OCI-LY1 (cell line): ENCODE results near the gene UMAD1.

Source experiments
- H2AFZ ChIP-seq: fragments of 200-600 bp; sonication (generic), shearing (Covaris generic); 2 replicates; pipeline ENCODE4 v1.6.0; 2014; ENCODE audit warnings: antibody characterized with exemption, mild to moderate bottlenecking, low read length
- H3F3A ChIP-seq: fragments of 200-600 bp; sonication (generic), shearing (Covaris generic); 2 replicates; pipeline ENCODE4 v1.6.0; 2014; ENCODE audit warnings: mild to moderate bottlenecking, antibody characterized with exemption, low read length, moderate library complexity; ENCODE audit not compliant: insufficient read depth
- H3K27ac ChIP-seq: fragments of 200-600 bp; sonication (generic); 2 replicates; pipeline ENCODE4 v1.5.1; 2014; ENCODE audit warnings: low read length, mixed run types, mild to moderate bottlenecking, low read depth; ENCODE audit not compliant: poor library complexity, severe bottlenecking
- H3K27me3 ChIP-seq: fragments of 200-600 bp; sonication (generic); 2 replicates; pipeline ENCODE4 v1.6.0; 2014; ENCODE audit warnings: antibody characterized with exemption, mild to moderate bottlenecking, low read length, moderate library complexity; ENCODE audit not compliant: insufficient read depth
- H3K36me3 ChIP-seq: fragments of 200-600 bp; sonication (generic); 2 replicates; pipeline ENCODE4 v1.6.1; 2014; ENCODE audit warnings: mild to moderate bottlenecking, antibody characterized with exemption, low read length, moderate library complexity, mixed read lengths; ENCODE audit not compliant: insufficient read depth
- H3K4me1 ChIP-seq: fragments of 200-600 bp; sonication (generic); 2 replicates; pipeline ENCODE4 v1.5.1; 2014; ENCODE audit warnings: mild to moderate bottlenecking, low read length, moderate library complexity; ENCODE audit not compliant: insufficient read depth, severe bottlenecking
- H3K4me2 ChIP-seq: fragments of 200-600 bp; sonication (generic), shearing (Covaris generic); 2 replicates; pipeline ENCODE4 v1.6.1; 2014; ENCODE audit warnings: low read length
- H3K4me3 ChIP-seq: fragments of 200-600 bp; sonication (generic); 2 replicates; pipeline ENCODE4 v1.5.1; 2014; ENCODE audit warnings: low read length, low read depth, mild to moderate bottlenecking, mixed read lengths; ENCODE audit not compliant: poor library complexity, severe bottlenecking
- H3K79me2 ChIP-seq: fragments of 200-600 bp; shearing (Covaris generic); 2 replicates; pipeline ENCODE4 v1.6.1; 2016; ENCODE audit warnings: mixed run types, low read length, mixed read lengths; ENCODE audit not compliant: insufficient read depth
- H3K9ac ChIP-seq: fragments of 200-600 bp; sonication (generic), shearing (Covaris generic); 2 replicates; pipeline ENCODE4 v1.6.1; 2014; ENCODE audit warnings: mild to moderate bottlenecking, low read length, mixed read lengths
- H3K9me2 ChIP-seq: fragments of 200-600 bp; sonication (generic), shearing (Covaris generic); 2 replicates; pipeline ENCODE4 v1.6.1; 2014; ENCODE audit warnings: low read depth, mild to moderate bottlenecking, low read length, mixed read lengths
- H3K9me3 ChIP-seq: fragments of 200-600 bp; shearing (Covaris generic); 2 replicates; pipeline ENCODE4 v1.6.1; 2014; ENCODE audit warnings: low read length, mixed read lengths
- H4K20me1 ChIP-seq: fragments of 200-600 bp; sonication (generic), shearing (Covaris generic); 2 replicates; pipeline ENCODE4 v1.6.0; 2016; ENCODE audit warnings: mild to moderate bottlenecking, low read length; ENCODE audit not compliant: insufficient read depth
- CTCF ChIP-seq: fragments of 200-600 bp; sonication (generic), shearing (Covaris generic); IDR thresholded peaks from 2 replicates; pipeline ENCODE4 v1.5.1; 2017; ENCODE audit warnings: mild to moderate bottlenecking, antibody characterized with exemption, low read length, moderate library complexity, mixed read lengths
- EZH2 ChIP-seq: fragments of 200-600 bp; sonication (generic), shearing (Covaris generic); IDR thresholded peaks from 2 replicates; pipeline ENCODE4 v1.8.0; 2017; ENCODE audit warnings: borderline replicate concordance, mixed run types, mild to moderate bottlenecking, antibody characterized with exemption, low read length, moderate library complexity, mixed read lengths

UMAD1 gene

GRCh38 chr7:7628476-7628875 lies 12.1 kb upstream of the UMAD1 start:
- Histone ChIP-seq H3K79me2 (no peaks in the 10 kb centered on the region), H3K4me3 (no peak overlapping the region), H3K27ac (no peak overlapping the region), H3K9me2 (no peaks in the 10 kb centered on the region), H3K4me1 (no peaks in the 10 kb centered on the region), H3K4me2 (no peak overlapping the region), H3K36me3 (no peaks in the 10 kb centered on the region), H3K9ac (no peak overlapping the region), H3F3A (no peaks in the 10 kb centered on the region), H2AFZ (no peak overlapping the region), H3K27me3 (no peaks in the 10 kb centered on the region), H4K20me1 (no peaks in the 10 kb centered on the region), H3K9me3 (peaks cover 5% of the 10 kb centered on the region)
- TF ChIP-seq CTCF (no peak), EZH2 (no peak)

GRCh38 chr7:7630626-7631329 lies 9.8 kb upstream of the UMAD1 start:
- H3F3A ChIP-seq = no peaks in the 10 kb centered on the region
- TF ChIP-seq CTCF (no peak), EZH2 (no peak)
- no peaks in the 10 kb centered on the region for H3K4me1 ChIP-seq
- no peak overlapping the region for H3K27ac ChIP-seq
- peaks cover 3% of the 10 kb centered on the region; the same call in 1 of the 2 replicates for H3K36me3 ChIP-seq
- H3K9me3 ChIP-seq = peaks cover 5% of the 10 kb centered on the region
- H3K4me2 ChIP-seq = no peak overlapping the region
- no peaks in the 10 kb centered on the region for H3K79me2 ChIP-seq
- no peaks in the 10 kb centered on the region for H3K9me2 ChIP-seq
- H3K27me3 ChIP-seq = no peaks in the 10 kb centered on the region
- no peaks in the 10 kb centered on the region for H4K20me1 ChIP-seq
- H3K9ac ChIP-seq = no peak overlapping the region
- no peak overlapping the region for H3K4me3 ChIP-seq
- H2AFZ ChIP-seq = no peak overlapping the region

- H3K9ac ChIP-seq = peak overlapping the region; percentile 87
- no peak overlapping the region for H2AFZ ChIP-seq
- no peaks in the 10 kb centered on the region for H3K9me3 ChIP-seq
- H3F3A ChIP-seq = no peaks in the 10 kb centered on the region
- no peaks in the 10 kb centered on the region for H3K9me2 ChIP-seq
- H3K27me3 ChIP-seq = no peaks in the 10 kb centered on the region
- no peaks in the 10 kb centered on the region for H4K20me1 ChIP-seq
- no peak for TF ChIP-seq CTCF
- TF ChIP-seq EZH2 = no peak
- H3K4me2 ChIP-seq = peak overlapping the region; percentile 82
- peaks cover 30% of the 10 kb centered on the region for H3K4me1 ChIP-seq
- H3K79me2 ChIP-seq = peaks cover 24% of the 10 kb centered on the region
- peaks cover 25% of the 10 kb centered on the region for H3K36me3 ChIP-seq
- peak overlapping the region; percentile 92 for H3K4me3 ChIP-seq
- peak overlapping the region; percentile 74 for H3K27ac ChIP-seq
Measured at GRCh38 chr7:7639421-7639820, 1.1 kb upstream of the UMAD1 start.
